ENCODE results near the gene PDE9A.

DNA sequence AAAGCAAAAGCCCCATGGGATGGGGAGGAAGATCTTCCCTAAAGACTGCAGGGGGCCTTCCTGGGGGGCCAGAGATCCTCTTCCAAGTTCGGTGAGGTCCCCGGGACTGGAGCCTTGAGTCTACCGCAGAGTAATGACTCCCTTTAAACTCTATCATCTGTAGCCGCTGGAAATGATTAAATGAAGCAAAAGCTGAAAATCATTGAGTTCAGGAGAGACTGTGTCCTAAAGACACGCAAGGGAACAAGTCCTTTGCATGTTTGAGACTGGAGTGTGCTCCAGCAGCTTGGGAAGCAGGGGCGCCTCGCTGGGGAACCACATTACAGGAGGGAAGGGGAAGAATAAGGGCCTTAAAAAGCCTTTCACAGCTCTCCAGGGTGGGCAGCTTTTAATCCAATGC lies 155.8 kb downstream of the PDE9A start:
- no peak for TF ChIP-seq POLR2A (IDR thresholded peaks at IDR 0.05; ENCODE audit: low read depth, low read length)
- TF ChIP-seq, protein P1, sequence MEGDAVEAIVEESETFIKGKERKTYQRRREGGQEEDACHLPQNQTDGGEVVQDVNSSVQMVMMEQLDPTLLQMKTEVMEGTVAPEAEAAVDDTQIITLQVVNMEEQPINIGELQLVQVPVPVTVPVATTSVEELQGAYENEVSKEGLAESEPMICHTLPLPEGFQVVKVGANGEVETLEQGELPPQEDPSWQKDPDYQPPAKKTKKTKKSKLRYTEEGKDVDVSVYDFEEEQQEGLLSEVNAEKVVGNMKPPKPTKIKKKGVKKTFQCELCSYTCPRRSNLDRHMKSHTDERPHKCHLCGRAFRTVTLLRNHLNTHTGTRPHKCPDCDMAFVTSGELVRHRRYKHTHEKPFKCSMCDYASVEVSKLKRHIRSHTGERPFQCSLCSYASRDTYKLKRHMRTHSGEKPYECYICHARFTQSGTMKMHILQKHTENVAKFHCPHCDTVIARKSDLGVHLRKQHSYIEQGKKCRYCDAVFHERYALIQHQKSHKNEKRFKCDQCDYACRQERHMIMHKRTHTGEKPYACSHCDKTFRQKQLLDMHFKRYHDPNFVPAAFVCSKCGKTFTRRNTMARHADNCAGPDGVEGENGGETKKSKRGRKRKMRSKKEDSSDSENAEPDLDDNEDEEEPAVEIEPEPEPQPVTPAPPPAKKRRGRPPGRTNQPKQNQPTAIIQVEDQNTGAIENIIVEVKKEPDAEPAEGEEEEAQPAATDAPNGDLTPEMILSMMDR (IDR thresholded peaks at IDR 0.05; ENCODE audit: extremely low read depth in 1 of 2, insufficient read depth in 1 of 2, low read depth in 1 of 2, low read length in 2 of 2), result no peak
